ENCODE measurements around the gene FBLL1.
"Not testable (repeated sequence)": the region's sequence is repeated elsewhere in the genome, so short reads cannot be mapped to it uniquely, and the experiment has no call there.

- TF ChIP-seq POLR2A (IDR thresholded peaks at IDR 0.05; ENCODE audit: control extremely low read depth in 1 of 2, low read depth in 2 of 2, low read length in 2 of 2); CTCF (IDR thresholded peaks at IDR 0.05; ENCODE audit: control extremely low read depth in 1 of 3, insufficient read depth in 1 of 3, low read depth in 1 of 3, low read length in 3 of 3); PHF8 (conservative IDR thresholded peaks at IDR 0.05; ENCODE audit: low read depth, low read length): not testable (repeated sequence)
These were observed 5.2 kb downstream of the FBLL1 start for GRCh38 chr5:168534351-168534750.
